K562 (cell line): ENCODE measurements around the gene COPS8. TPM values are rescaled to one million over a fixed set of nuclear protein-coding genes. Genes with fewer than 3 reads are reported as not detected.

ENCODE experiments used
- ATAC-seq: fragments of 200-7000 bp; cut with Tn5 transposase; 3 replicates; pipeline ENCODE4 v1.9.1; 2020; ENCODE audit warnings: moderate library complexity
- BruUV-seq: library from RNA; stranded (reverse); fragments of 400-500 nt; replicated peaks from 2 replicates; lab custom pipeline; 2021; lab: Mats Ljungman, UMichigan
- CTCF ChIA-PET: fragments of 300-600 bp; formaldehyde crosslinking; extraction: SDS; loops from one replicate; lab custom pipeline; 2021; ENCODE audit warnings: low intra/inter-chr PET ratio; lab: Yijun Ruan, JAX
- POLR2A ChIA-PET: fragments of 300-600, 350-650 bp; sonication (Branson Sonifier 250); formaldehyde crosslinking; extraction: SDS; loops from one replicate; lab custom pipeline; 2021; ENCODE audit warnings: antibody characterized with exemption, inconsistent platforms; lab: Yijun Ruan, JAX
- DNase-seq, 4 experiments: peaks; one replicate each; pipeline versions ENCODE4 v3.0.0 to v3.0.0-alpha.2; 2011 to 2018; ENCODE audit warnings: low spot score in 3 of 4, mixed read lengths in 3 of 4; ENCODE audit errors: extremely low read depth in 1 of 4
- FAIRE-seq: peaks from 2 replicates; lab custom pipeline; 2011; peaks lifted over from hg19 to GRCh38; lab: Jason Lieb, UNC
- H2AFZ ChIP-seq: 2 replicates; pipeline ENCODE4 v1.6.0; 2011; ENCODE audit warnings: low read depth, low read length, control low read depth, inconsistent platforms
- H3K27ac ChIP-seq: fragments of 200-600 bp; 3 replicates; pipeline ENCODE4 v1.8.0; 2011; ENCODE audit warnings: low read depth, mild to moderate bottlenecking, control low read depth, inconsistent platforms, low read length, moderate library complexity, mixed read lengths; ENCODE audit errors: extremely low read depth
- H3K27me3 ChIP-seq, 2 experiments: fragments of 300-600 bp in 1 of 2; 2 replicates in 1 of 2; 3 replicates in 1 of 2; pipeline versions ENCODE4 v1.6.0 to v1.8.0; 2011; ENCODE audit warnings: inconsistent platforms in 2 of 2, low read length in 2 of 2, mild to moderate bottlenecking in 1 of 2, mixed read lengths in 1 of 2, moderate library complexity in 1 of 2; ENCODE audit not compliant: control insufficient read depth in 2 of 2, insufficient read depth in 2 of 2
- H3K36me3 ChIP-seq: fragments of 300-600 bp; 3 replicates; pipeline ENCODE4 v1.8.0; 2011; ENCODE audit warnings: mild to moderate bottlenecking, low read length, inconsistent platforms; ENCODE audit not compliant: control insufficient read depth, insufficient read depth
- H3K4me1 ChIP-seq, 2 experiments: fragments of 200-600 bp in 1 of 2; replicated peaks in 1 of 2; 2 replicates in 1 of 2; 3 replicates in 1 of 2; pipeline versions ENCODE4 v1.5.1 to v1.8.0; 2011; ENCODE audit warnings: inconsistent platforms in 2 of 2, low read length in 2 of 2, mild to moderate bottlenecking in 1 of 2, mixed read lengths in 1 of 2, moderate library complexity in 1 of 2; ENCODE audit not compliant: control insufficient read depth in 2 of 2, insufficient read depth in 2 of 2
- H3K4me2 ChIP-seq: 2 replicates; pipeline ENCODE4 v1.6.1; 2011; ENCODE audit warnings: low read length, control low read depth, inconsistent platforms, mixed read lengths; ENCODE audit not compliant: insufficient read depth
- H3K4me3 ChIP-seq: fragments of 200-600 bp; sonication (generic), shearing (Covaris generic); 2 replicates; pipeline ENCODE4 v1.5.1; 2016; ENCODE audit warnings: control low read depth, inconsistent platforms
- H3K79me2 ChIP-seq: fragments of 200-600 bp; 3 replicates; pipeline ENCODE4 v1.8.0; 2011; ENCODE audit warnings: low read length, inconsistent platforms; ENCODE audit not compliant: control insufficient read depth, insufficient read depth
- H3K9ac ChIP-seq, 2 experiments: 2 replicates each; pipeline versions ENCODE4 v1.6.0 to v1.6.1; 2011; ENCODE audit warnings: low read depth in 2 of 2, low read length in 2 of 2, control low read depth in 1 of 2, inconsistent platforms in 1 of 2, mild to moderate bottlenecking in 1 of 2, mixed read lengths in 1 of 2; ENCODE audit not compliant: insufficient read depth in 1 of 2
- H3K9me1 ChIP-seq: one replicate; pipeline ENCODE4 v1.6.0; 2011; ENCODE audit warnings: inconsistent platforms, mild to moderate bottlenecking, low read length, moderate library complexity; ENCODE audit not compliant: control insufficient read depth, insufficient read depth
- H3K9me3 ChIP-seq: replicated peaks from 2 replicates; pipeline ENCODE4 v1.5.1; 2011; ENCODE audit warnings: low read depth, low read length, inconsistent platforms; ENCODE audit not compliant: control insufficient read depth, insufficient read depth
- H4K20me1 ChIP-seq: replicated peaks from 2 replicates; pipeline ENCODE4 v1.6.1; 2011; ENCODE audit warnings: low read length, inconsistent platforms, mixed read lengths; ENCODE audit not compliant: control insufficient read depth, insufficient read depth
- ARID2 ChIP-seq: fragments of 450-650 bp; IDR thresholded peaks from 2 replicates; pipeline ENCODE4 v1.6.1; 2017; ENCODE audit warnings: antibody characterized with exemption, mild to moderate bottlenecking
- ARNT ChIP-seq, 2 experiments: fragments of 450-650 bp; IDR thresholded peaks; 2 replicates each; pipeline ENCODE4 v1.6.1; 2016; ENCODE audit warnings: mild to moderate bottlenecking in 1 of 2
- CTCF ChIP-seq, 3 experiments: IDR thresholded peaks in 2 of 3; conservative IDR thresholded peaks in 1 of 3; 2 replicates each; pipeline ENCODE4 v1.5.1; 2011 to 2012; ENCODE audit warnings: low read length in 3 of 3, mild to moderate bottlenecking in 3 of 3, control low read depth in 2 of 3, improper control_type of control experiment in 1 of 3, inconsistent platforms in 1 of 3, low read depth in 1 of 3, mixed read lengths in 1 of 3, moderate library complexity in 1 of 3; ENCODE audit not compliant: insufficient read depth in 2 of 3
- HNRNPH1 ChIP-seq: fragments of 200-400 bp; formaldehyde crosslinking; optimal IDR thresholded peaks from 2 replicates; pipeline ENCODE3; 2017; ENCODE audit warnings: low read depth, mild to moderate bottlenecking, low read length, moderate library complexity
- L3MBTL2 ChIP-seq: fragments of 450-650 bp; IDR thresholded peaks from 2 replicates; pipeline ENCODE4 v1.6.1; 2016; ENCODE audit warnings: mild to moderate bottlenecking, moderate library complexity
- NR1H2 ChIP-seq: sonication (generic); formaldehyde crosslinking; IDR thresholded peaks from 2 replicates; pipeline ENCODE4 v1.4.0; 2020; ENCODE audit warnings: mild to moderate bottlenecking, missing genetic modification reagents
- RAD21 ChIP-seq, 2 experiments: fragments of 250-450 bp in 1 of 2; fragments of 450-650 bp in 1 of 2; sonication (Bioruptor Pico) in 1 of 2; formaldehyde crosslinking in 1 of 2; IDR thresholded peaks in 1 of 2; conservative IDR thresholded peaks in 1 of 2; 2 replicates each; pipeline versions ENCODE4 v1.4.0 to v1.8.0; 2020 to 2022; ENCODE audit warnings: mild to moderate bottlenecking in 2 of 2, moderate library complexity in 1 of 2
- TCF7L2 ChIP-seq: fragments of 150-350 bp; IDR thresholded peaks from 2 replicates; pipeline ENCODE4 v1.6.1; 2016; ENCODE audit warnings: low read depth, mild to moderate bottlenecking, low read length, moderate library complexity
- TRIM24 ChIP-seq, 2 experiments: fragments of 450-650 bp; IDR thresholded peaks; 2 replicates each; pipeline ENCODE4 v1.6.1; 2016
- USF1 ChIP-seq: sonication (generic); formaldehyde crosslinking; IDR thresholded peaks from 2 replicates; pipeline ENCODE4 v1.9.0; 2022; ENCODE audit warnings: mild to moderate bottlenecking, missing genetic modification reagents
- ZNF12 ChIP-seq: sonication (generic); formaldehyde crosslinking; IDR thresholded peaks from 2 replicates; pipeline ENCODE4 v1.4.0; 2020; ENCODE audit warnings: mild to moderate bottlenecking, missing genetic modification reagents
- ZNF24 ChIP-seq: fragments of 450-650 bp; IDR thresholded peaks from 2 replicates; pipeline ENCODE4 v1.6.1; 2016
- WGBS: fragments of 100-300 bp; shearing (Covaris generic); methylation state at CpG from one replicate; pipeline ENCODE4 v1.1.6; 2016; ENCODE audit warnings: low coverage, mixed read lengths; ENCODE audit not compliant: insufficient coverage; ENCODE audit errors: missing lambda C conversion rate; 5-methylcytosine and 5-hydroxymethylcytosine counted together
- in situ Hi-C: fragments of 300-500 bp; cut with MboI; formaldehyde crosslinking; loops from 4 replicates; pipeline ENCODE4 v1.15.0; 2018; ENCODE audit warnings: inconsistent platforms, mixed read lengths
- intact Hi-C: fragments of 100-400 bp; cut with micrococcal nuclease; formaldehyde crosslinking; loops from 2 replicates; pipeline ENCODE4 v1.14.2; 2022
- polyA plus RNA-seq, 8 experiments: library from polyadenylated mRNA; depleted of rRNA in 4 of 8; stranded (reverse) in 5 of 8; unstranded in 3 of 8; fragments of >200 nt; fragmentation: Nextera tagmentation in 2 of 8; fragmentation: Illumina TruSeq in 1 of 8; extraction: Ambion mirVana in 2 of 8; extraction: Trizol in 1 of 8; gene quantifications; 2 replicates each; pipeline versions ENCODE4 v1.2.1 to v1.2.3, GENCODE V29; 2011 to 2014; ENCODE audit warnings: inconsistent platforms in 1 of 8, missing spikeins in 1 of 8
- total RNA-seq, 7 experiments: library from RNA; depleted of rRNA in 6 of 7; stranded (reverse); fragments of >200 nt in 6 of 7; fragmentation: Illumina TruSeq in 2 of 7; extraction: Trizol in 2 of 7; gene quantifications; 2 replicates each; pipeline versions ENCODE4 v1.2.1 to v1.2.3, GENCODE V29; 2011 to 2021; ENCODE audit warnings: low replicate concordance in 1 of 7

The COPS8 gene
- total and polyA plus RNA-seq, 9 of the 15 experiments (the other 6 are each of a cell fraction or from before 2014, with no cell fraction given), result 28.2 to 97.3 (median 58.9) TPM

GRCh38 chr2:237121321-237121720 is 35.6 kb downstream of the COPS8 start:
- Histone ChIP-seq H3K79me2 (no peaks in the 10 kb centered on the region), H3K4me1 (no peaks in the 10 kb centered on the region), H4K20me1 (no peaks in the 10 kb centered on the region), H3K9ac (no peak overlapping the region), H3K27me3 (no peaks in the 10 kb centered on the region; a peak in 1 of 5 replicates), H3K4me3 (no peak overlapping the region), H3K9me3 (no peaks in the 10 kb centered on the region), H3K9me1 (no peaks in the 10 kb centered on the region), H3K4me2 (no peak overlapping the region), H3K36me3 (no peaks in the 10 kb centered on the region), H2AFZ (no peak overlapping the region), H3K27ac (no peak overlapping the region)
- in situ Hi-C loops, result loop anchor here (10.0 kb wide), 1 partner anchor 443 kb away; the partner anchor contains the start of gene PRLH
- DNase-seq, result no peak
- intact Hi-C loops, result no loop called here
- CTCF ChIA-PET, result no interaction called here
- POLR2A ChIA-PET, result no interaction called here
- no peak for TF ChIP-seq ARID2
- TF ChIP-seq HNRNPH1, result no peak
- no peak for TF ChIP-seq ZNF24
- TF ChIP-seq USF1 (CRISPR knock-in tag), result no peak
- no peak for FAIRE-seq
- BruUV-seq, result no TSS peak
- WGBS, result 0% methylated on average over 1 of the region's 1 CpG
- ATAC-seq, result no peak

GRCh38 chr2:237122214-237122666 is 36.6 kb downstream of the COPS8 start:
- peak; percentile 90 for ATAC-seq
- Histone ChIP-seq H3K4me3 (no peak overlapping the region), H3K79me2 (no peaks in the 10 kb centered on the region), H3K27ac (no peak overlapping the region), H3K9me1 (no peaks in the 10 kb centered on the region), H3K9ac (no peak overlapping the region), H3K27me3 (no peaks in the 10 kb centered on the region; a peak in 1 of 5 replicates), H3K9me3 (no peaks in the 10 kb centered on the region), H4K20me1 (no peaks in the 10 kb centered on the region), H2AFZ (no peak overlapping the region), H3K4me1 (no peaks in the 10 kb centered on the region), H3K36me3 (no peaks in the 10 kb centered on the region), H3K4me2 (no peak overlapping the region)
- intact Hi-C loops (no loop called here), in situ Hi-C loops (loop anchor here (10.0 kb wide), 1 partner anchor 443 kb away; the partner anchor contains the start of gene PRLH)
- WGBS, result 2% methylated on average over 6 of the region's 8 CpGs
- BruUV-seq, result no TSS peak
- CTCF ChIA-PET, result no interaction called here
- peak; percentile 38 to 42 (median 41) for DNase-seq
- POLR2A ChIA-PET, result no interaction called here
- no peak for FAIRE-seq
- peak; percentile 42 to 56 (median 44); a peak in 5 of 6 replicates for TF ChIP-seq CTCF (IDR thresholded peaks at IDR 0.05 in 2 of 3, conservative IDR thresholded peaks at IDR 0.05 in 1 of 3; ENCODE audit: insufficient read depth in 2 of 3, low read depth in 1 of 3, low read length in 3 of 3)
- peak in 1 of 2 experiments; percentile 54; a peak in 2 of 4 replicates for TF ChIP-seq RAD21 (CRISPR knock-in tag; conservative IDR thresholded peaks at IDR 0.05 in 1 of 2, IDR thresholded peaks at IDR 0.05 in 1 of 2)
- no peak for TF ChIP-seq ARNT (IDR thresholded peaks at IDR 0.05)
- TF ChIP-seq TCF7L2, result no peak
- TF ChIP-seq L3MBTL2, result 0 out of 2 replicates have a peak, but pooled peaks have one; percentile 20
- TF ChIP-seq TRIM24 (IDR thresholded peaks at IDR 0.05), result peak; percentile 28 to 32; a peak in 2 of 4 replicates
- peak; percentile 99 for TF ChIP-seq ZNF12 (CRISPR knock-in tag)
- TF ChIP-seq NR1H2, result no peak
